HG03432 (cell line): Measurements from ENCODE around the gene TARS3.

ENCODE experiments used
- ATAC-seq: cut with Tn5 transposase; IDR thresholded peaks from one replicate; pipeline ENCODE4 v1.9.1; 2021; ENCODE audit warnings: mild to moderate bottlenecking, moderate library complexity; ENCODE audit not compliant: unreplicated experiment

The TARS3 gene

DNA sequence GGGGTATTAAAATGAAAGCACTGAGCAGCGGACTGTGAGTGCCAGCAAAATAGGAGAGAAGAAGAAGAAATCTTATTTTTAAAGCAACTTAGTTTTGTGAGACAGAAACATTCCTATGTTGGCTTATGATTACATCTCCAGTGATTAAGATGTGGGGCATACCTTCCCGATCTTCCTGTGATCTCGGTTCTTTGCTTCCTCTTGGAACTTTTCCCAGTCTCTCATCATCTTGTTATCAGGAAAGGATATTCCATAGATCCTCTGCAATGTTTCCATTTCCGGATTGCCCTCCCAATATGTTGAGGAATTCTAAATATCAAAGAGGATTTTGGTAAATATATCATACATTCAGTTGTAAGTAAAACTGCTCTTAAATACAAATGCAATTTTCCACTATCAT is 22.2 kb downstream of the TARS3 start:
- ATAC-seq, result no peak

DNA sequence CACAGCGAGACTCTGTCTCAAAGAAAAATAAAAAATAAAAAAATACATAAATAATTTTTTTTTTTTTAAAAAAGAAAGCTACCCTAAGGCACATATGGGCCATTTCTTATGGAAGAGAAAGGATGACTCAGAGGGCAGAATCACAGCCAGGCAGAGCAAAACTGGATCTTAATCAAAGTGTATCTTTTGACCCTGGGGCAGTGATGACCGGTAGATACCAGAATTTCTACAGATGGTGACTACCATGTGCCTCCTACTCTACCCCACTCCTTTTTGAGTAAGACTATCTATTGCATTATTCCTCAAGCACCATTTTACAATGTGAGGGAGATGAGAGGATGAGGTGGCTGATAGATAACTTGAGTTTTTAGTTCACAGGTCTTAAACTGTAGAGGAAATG is 26.0 kb downstream of the TARS3 start:
- ATAC-seq, result no peak

DNA sequence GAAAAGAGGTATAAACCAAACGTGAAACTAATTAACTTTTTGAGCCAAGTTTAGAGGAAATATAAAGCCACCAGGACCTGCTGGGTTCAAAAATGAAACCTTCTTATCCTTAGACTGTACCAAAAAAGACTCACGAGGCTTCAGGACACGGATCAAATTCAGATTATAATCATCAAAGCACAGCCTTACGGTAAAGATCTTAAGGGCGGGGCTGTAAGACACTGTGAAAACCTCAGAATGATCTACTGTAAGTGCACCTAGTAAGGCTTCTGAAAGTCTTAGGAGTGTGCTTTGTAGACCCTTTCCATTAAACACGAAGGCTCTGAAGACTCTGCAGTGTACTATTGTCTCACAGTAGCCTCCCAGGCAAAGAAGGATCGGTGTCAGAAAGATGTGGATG is 26.8 kb downstream of the TARS3 start:
- ATAC-seq, result no peak

DNA sequence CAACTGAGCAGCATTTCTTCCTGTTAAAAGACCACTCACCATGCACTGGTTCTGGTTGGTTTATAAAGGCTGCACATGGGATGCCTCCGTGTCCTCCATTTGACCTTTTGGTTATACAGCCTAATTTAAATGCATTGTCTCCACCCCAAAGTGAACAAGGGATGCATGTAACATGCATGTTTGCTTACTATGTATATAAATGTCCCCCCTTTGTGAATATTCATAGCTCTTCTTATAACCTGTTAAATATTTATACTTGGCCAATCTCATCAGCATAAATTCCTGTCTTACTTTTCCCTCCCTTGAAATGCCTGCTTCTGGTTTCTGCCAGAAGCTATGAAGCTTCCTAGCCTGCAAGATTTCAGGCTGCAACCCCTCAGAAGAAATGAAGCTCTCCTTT is 27.4 kb downstream of the TARS3 start:
- ATAC-seq, result no peak

DNA sequence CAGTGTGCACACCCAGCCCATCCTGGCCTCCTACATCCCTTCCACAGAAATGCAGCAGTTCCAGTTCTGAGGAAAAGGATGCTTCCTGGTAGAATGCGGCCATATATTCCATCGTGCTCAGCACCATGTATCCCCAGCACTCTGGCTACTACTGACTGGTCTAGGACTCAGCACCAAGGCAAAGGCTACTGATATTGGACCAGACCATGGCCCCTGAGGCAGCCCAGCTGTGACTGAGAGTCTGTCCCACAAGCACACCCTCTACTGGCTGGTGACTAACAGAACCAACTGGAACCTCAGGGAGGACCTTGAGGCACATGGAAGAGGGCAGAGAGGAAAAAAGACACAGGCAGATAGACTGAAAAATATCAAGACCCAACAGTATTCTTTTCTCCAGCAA is 30.0 kb downstream of the TARS3 start:
- no peak for ATAC-seq

DNA sequence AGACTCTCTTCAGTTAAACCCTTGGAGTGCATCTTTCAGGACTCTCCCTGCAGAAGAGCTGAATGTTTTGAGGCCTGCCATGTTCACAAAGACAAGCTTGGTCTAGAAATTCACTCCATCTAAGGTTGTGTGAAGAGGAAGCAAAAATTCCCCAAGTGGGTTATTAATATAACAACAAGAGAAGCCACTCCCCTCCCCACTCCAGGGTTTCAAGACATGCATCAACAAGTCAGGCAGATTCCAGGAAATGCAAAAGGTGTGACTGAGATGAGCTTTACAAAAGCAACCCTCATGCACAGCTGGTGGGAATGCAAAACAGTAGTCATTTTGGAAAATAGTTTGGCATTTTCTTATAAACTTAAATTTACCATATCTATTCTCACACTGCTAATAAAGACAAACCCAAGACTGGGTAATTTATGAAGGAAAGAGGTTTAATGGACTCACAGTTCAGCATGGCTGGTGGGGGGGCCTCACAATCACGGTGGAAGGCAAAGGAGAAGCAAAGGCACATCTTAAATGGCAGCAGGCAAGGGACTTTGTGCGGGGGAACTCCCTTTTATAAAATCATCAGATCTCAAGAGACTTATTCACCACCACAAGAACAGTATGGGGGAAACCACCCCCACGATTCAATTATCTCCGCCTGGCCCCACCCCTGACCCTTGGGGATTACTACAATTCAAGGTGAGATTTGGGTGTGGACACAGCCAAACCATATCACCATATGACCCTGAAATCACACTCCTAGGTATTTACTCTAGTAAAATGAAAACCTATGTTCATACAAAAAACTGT is 31.3 kb downstream of the TARS3 start:
- no peak for ATAC-seq

DNA sequence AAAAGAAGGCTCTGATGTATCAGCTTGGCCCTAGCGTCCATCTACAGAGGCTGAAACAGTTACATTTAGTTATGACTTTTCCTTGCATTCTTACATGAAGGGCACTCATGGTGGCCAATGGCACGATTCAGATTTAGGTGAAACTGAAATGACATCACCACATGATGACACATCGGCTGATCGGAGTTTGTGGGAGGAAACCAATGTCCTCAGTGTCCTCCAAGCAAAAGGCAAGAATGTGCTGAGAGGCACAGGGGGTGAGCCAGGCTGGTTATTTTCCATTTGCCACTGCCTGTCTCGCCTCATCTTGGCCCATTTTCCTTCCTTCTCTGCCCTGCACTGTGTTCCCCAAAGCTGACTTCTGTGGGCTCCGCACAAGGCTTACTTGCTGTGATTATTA is 34.4 kb downstream of the TARS3 start:
- no peak for ATAC-seq

DNA sequence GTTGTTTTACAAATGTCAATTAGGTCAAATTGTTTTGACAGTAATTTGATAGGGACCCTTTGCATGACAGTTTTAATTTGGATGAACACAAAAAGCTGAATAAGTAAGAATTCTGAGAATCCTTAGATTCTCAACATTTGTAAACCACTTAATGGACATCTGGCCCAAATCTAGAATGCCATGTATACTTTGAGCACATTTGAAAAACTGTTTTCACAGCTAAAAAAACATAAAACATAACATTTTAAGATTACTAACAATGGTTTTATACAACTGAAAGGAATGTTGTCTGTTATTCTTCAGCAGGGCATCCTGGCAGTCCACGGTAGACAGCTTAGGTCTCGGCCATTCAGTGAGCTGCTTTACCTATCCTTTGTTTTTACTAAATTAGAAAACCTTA is 37.6 kb downstream of the TARS3 start:
- ATAC-seq, result no peak

DNA sequence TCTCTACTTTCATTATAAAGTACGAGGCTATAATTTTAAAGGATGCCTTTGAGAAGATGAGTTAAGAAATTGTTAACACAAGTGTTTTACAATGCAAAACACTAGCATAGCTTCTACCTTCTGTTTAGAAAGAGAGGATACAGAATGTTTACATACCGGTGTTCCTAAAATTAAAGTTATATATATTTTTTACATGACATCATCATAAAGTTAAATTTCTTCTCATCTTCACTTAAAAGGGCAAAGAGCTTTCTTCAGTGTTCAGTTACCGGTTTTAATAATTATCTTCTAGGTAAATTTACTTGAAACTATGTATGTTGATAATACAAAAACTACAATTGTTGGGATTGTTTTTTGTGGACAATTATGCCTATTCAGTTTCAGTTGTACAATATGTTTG is 39.4 kb downstream of the TARS3 start:
- ATAC-seq, result no peak

DNA sequence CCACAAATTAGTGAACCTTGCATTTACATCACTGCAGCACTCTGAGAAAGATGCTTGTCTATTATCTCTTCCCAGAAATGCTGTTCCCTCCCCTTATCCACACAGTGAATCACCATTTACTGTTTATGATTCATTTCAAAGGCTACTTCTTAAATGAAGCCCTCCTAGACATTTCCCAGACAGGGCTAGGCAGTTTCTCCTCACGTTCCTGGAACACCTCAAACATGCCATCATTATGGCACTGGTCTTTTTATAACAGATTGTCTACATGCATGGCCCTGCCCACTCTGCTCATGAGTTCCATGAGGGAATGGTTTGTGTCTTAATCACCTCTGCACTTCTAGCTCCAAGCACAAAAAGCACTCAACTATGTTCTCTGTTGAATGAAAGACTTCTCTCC is 39.9 kb downstream of the TARS3 start:
- ATAC-seq, result no peak

DNA sequence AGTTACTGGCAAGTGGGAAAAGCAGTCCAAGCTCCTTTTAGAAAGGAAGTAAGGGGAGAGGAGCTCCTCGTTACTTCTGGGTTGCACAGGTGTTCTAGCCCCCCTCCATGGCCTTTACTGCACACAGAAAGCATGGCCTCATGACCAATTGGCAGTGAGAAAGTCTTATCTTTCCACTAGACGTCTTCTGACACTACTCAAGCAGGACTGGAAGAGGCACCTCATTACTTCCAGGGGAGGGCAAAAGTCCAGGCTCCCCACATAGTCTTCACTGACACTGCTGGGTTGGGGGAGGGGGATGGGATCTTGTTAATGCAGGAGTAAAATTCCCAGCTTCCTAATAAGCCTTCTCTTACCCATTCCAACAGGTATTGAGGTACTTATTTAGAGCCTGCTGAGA is 44.5 kb downstream of the TARS3 start:
- no peak for ATAC-seq

DNA sequence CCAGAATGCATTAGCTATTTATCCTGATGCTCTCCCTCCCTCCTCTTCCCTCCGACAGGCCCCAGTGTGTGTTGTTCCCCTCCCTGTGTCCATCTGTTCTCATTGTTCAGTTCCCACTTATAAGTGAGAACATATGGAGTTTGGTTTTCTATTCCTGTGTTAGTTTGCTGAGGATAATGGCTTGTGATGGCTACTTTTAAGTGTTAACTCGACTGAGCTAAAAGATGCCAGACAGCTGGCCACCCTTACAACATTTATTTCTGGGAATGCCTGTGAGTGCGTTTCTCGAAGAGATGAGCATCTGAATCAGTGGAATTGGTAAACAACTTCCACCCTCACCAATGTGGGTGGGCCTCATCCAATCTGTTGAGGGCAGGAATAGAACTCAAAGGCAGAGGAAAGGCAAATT is 47.3 kb downstream of the TARS3 start:
- no peak for ATAC-seq

DNA sequence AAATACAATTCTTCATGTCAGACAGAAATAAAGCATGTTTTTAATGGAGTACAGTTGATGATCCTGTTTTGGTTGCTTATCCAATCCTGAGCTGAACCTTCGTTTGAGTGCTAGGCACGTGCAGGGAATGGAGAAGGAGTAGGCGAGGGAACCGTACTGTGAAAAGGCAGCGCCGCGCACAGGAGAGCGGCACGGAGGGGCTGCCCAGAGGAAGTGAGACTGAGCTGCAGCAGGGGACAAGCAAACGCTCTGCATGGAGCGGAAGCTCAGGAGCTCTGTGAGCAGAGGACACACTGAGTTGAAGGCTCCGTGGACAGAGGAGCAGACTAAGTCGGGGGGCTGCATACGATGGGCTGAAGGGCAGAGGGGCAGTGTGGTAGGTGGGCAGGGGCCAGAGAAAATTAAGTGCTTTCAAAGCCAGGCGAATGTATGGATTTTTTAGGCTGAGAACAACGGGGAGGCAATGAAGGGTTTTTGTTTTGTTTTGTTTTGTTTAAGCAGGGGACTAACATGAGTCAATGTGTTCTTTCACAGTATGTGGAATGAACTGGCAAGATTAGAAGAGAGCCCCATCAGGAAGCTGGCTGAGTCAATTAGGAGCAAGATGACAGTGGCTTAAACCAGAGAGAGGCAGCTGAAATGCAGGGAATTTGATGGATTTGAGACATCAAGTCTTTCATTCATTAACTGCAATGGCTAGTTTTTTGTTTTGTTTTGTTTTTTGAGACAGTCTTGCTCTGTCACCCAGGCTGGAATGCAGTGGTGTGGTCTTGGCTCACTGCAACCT is 48.3 kb downstream of the TARS3 start:
- peak; percentile 60 for ATAC-seq

DNA sequence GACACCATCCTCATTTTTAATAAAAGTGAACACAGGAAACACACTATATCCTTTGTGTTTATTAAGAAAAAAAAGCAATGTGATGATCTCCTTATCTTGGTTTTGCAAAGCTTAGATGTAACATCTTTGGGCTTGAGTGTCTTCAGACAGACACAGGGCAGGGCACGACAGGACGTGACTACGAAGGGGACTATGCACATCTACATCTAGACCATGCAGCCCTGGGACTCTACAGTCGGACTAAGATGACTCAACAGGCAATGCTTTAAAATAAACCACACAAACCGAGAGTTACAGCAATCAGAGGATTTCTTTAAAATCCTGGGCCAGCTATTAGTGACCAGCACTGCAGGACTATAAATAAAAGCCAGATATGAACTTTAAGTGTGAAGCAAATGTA is 49.3 kb downstream of the TARS3 start:
- no peak for ATAC-seq

DNA sequence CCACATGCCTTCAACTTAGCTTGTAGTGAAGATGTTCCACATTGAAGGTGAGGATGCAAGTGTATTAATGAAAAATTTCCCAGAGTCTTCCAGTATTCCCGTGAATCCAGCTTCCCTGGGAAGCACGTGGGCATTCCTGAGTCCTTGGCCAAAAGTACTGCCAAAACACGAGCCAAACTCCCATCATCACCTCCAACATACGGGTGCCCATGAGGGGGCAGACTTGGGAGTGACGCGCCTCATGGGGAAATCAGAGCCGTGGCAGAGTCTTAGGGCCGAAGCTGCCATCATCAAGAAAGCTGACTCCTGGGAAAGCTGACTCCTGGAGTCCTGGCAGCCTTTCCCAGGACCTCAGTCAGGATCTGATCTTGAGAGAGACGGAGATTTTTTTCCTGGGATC is 52.0 kb downstream of the TARS3 start:
- ATAC-seq, result no peak

DNA sequence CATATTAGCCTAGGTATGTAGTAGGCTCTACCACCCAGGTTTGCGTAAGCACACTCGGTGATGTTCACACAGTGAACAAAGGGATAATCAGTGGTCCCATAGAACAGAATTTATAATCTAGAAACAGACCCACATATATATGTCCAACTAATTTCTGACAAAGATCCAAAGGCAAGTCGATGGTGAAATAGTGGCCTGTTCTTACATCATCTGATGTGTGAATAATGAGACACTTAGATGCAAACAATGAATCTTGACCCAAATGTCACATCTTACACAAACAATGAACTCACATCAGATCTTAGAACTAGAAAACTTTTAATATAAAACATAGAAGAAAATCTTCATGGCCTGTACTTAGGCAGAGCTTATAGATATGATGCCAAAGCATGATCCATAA is 54.5 kb downstream of the TARS3 start:
- no peak for ATAC-seq

DNA sequence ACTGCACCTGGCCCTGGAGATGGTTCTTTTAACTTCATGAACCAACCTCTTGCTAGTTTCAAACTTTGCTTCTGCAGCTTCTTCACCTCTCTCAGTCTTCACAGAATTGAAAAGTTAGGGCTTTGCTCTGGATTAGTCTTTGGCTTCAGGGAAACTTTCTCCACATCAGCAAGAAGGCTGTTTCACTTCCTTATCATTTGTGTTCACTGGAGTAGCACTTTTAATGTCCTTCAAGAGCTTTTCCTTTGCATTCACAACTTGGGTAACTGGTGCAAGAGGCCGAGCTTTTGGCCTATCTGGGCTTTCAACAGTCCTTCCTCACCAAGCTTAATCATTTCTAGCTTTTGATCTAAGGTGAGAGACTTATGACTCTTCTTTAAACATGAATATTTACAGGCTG is 56.4 kb downstream of the TARS3 start:
- no peak for ATAC-seq

DNA sequence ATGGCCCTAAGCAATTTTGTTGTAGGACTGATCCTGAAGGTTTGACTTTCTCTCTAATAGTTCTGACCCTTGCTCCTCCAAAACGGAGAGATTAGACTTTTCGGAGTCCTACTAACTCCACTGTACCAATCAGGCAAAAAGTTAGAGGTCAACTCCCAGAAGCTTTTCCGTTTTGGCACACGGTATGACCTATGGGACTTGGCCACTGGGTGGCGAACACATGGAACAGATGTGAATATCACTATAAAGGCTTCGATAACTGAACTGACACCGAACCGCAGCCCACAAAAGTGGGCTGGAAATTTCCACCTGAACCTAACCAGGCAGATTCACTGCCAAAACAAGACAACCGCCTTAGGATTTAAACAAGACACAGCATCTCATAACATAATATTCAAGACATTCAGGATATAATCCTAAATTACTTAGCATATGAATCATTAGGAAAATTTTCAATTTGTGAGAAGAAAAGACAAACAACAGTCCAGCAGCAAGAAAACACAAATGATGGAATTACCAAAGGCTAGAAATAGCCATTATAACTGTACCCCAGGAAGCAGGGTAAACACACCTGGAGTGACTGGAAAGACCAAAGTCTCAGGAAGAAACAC is 59.9 kb downstream of the TARS3 start:
- no peak for ATAC-seq

DNA sequence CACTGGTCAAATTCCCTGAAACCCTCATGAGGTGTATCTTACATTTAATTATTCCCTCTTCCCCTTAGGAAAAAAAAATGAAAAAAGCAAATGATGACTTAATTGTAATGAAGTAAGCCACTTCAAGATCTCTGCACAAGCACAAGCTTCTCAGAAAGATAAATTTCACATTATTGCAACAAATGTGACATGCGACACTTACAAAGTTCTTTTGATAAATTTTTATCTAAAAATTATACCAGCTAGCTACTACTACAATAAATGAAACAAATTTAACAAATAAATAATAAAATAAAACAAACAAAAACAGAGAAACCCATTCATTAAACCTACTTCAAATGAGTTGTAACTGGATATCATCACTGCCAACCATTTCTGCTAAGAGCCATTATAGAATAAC is 62.1 kb downstream of the TARS3 start:
- ATAC-seq, result no peak

DNA sequence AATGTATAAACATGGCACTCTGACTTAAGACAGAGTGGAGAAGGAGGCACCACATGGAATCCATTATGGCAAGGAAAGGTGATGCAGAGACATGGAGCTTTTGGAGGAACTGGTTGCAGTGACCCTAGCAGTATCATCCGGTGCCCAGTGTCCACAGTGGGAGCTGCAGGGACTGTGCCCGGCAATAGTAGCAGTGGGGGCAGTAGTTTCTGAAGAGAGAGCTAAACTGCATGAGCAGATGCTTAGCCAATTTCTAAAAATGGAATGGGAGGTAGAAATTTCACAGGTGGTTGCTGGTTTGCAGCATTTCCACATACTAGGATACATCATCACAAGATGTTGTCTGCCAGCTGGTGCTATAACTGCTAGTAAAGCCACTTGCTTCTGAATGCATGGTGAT is 64.3 kb downstream of the TARS3 start:
- no peak for ATAC-seq

DNA sequence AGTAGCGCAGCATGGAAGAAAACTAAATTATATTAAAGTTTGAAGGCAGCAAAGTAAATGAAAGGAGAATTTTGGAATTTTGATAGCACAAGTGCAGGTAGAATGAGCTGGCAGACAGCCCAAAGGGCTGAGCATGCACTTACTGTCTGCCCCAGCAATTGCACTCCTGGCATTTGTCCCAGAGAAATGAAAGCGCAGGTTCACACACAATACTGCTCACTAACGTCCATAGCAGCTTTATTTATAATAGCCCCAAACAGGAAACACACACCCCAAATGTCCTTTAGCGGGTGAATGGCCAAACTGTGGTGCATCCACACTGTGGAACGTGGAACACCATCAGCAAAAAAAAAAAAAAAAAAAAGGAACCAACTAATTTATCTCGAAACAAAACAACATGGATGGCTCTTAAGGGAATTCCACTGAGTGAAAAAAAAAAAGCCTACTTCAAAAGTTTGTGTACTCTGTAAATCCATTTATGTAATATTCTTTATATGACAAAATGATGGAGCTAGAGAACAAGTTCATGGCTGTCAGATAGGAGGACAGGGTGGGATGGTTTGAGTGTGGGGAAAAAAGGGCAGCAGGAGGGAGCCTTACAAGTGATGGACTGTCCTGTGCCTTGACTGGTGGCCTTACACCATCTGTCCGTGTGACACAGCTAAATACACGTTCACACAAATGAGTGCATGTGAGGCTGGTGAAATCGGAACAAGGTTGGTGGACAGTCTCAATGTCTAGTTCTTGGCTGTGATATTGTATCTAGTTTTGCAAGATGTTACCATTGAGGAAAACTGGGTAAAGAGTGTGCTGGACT is 66.1 kb downstream of the TARS3 start:
- ATAC-seq, result no peak
